ENCODE results near the gene GAGE1.
"Not testable (repeated sequence)": the region's sequence is repeated elsewhere in the genome, so short reads cannot be mapped to it uniquely, and the experiment has no call there.

DNA sequence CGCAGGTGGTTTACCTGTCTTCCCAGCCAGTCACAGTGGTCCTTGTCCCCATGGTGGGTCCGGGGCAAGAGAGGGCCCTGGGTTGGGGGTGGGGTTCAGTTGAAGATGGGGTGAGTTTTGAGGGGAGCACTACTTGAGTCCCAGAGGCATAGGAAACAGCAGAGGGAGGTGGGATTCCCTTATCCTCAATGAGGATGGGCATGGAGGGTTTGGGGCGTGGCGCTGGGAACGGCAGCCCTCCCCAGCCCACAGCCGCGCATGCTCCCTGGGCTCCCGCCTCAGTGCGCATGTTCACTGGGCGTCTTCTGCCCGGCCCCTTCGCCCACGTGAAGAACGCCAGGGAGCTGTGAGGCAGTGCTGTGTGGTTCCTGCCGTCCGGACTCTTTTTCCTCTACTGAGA is 38.3 kb upstream of the GAGE1 start, which contains the start of gene GAGE12F:
- TF ChIP-seq, protein P1, sequence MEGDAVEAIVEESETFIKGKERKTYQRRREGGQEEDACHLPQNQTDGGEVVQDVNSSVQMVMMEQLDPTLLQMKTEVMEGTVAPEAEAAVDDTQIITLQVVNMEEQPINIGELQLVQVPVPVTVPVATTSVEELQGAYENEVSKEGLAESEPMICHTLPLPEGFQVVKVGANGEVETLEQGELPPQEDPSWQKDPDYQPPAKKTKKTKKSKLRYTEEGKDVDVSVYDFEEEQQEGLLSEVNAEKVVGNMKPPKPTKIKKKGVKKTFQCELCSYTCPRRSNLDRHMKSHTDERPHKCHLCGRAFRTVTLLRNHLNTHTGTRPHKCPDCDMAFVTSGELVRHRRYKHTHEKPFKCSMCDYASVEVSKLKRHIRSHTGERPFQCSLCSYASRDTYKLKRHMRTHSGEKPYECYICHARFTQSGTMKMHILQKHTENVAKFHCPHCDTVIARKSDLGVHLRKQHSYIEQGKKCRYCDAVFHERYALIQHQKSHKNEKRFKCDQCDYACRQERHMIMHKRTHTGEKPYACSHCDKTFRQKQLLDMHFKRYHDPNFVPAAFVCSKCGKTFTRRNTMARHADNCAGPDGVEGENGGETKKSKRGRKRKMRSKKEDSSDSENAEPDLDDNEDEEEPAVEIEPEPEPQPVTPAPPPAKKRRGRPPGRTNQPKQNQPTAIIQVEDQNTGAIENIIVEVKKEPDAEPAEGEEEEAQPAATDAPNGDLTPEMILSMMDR (IDR thresholded peaks at IDR 0.05; ENCODE audit: borderline replicate concordance, extremely low read depth, low read length, poor library complexity, severe bottlenecking), result not testable (repeated sequence)
- not testable (repeated sequence) for TF ChIP-seq EZH2 (IDR thresholded peaks at IDR 0.05; ENCODE audit: borderline replicate concordance, low read depth, low read length, severe bottlenecking)

All from DND-41 (cell line).